Measurements from ENCODE around the gene STN1.

The STN1 gene

DNA sequence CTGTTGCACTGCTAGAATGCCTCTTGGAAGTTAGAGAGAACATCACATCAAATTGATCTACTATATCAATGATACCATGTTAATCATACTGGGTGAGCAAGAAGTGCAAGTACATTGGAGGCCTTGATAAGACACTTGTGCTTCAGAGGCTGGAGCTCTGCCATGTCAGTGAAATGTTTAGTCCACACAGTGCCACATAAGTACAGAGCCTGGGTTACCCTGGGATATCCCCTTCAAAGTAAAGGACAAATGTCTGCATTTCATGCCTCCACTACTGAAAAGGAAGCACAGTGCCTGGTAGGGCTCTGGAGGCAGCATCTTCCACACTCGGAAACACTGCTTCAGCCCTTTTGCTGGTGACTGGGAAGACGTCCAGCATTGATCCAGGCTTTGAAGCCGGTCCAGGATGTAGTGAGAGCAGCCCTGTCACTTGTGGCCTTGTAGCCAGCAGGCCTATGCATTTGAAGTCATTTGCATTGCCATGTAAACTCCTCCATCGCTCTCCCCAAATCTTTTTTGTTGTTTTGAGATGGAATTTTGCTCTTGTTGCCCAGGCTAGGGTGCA, 15.7 kb upstream of the STN1 start:
- no peak overlapping the region for H2AFZ ChIP-seq (ENCODE audit: low read depth, low read length)
- H3K4me2 ChIP-seq (ENCODE audit: low read length): no peak overlapping the region
- no peaks in the 10 kb centered on the region for H4K20me1 ChIP-seq (ENCODE audit: insufficient read depth, low read length)
- no peaks in the 10 kb centered on the region for H3K4me1 ChIP-seq (ENCODE audit: low read length)
- H3K36me3 ChIP-seq (replicated peaks; ENCODE audit: low read depth, low read length): no peaks in the 10 kb centered on the region
- H3K27me3 ChIP-seq (ENCODE audit: low read depth, low read length): no peaks in the 10 kb centered on the region
- H3K27ac ChIP-seq (ENCODE audit: low read length): no peak overlapping the region
- no peak for TF ChIP-seq EZH2phosphoT487 (IDR thresholded peaks at IDR 0.05; ENCODE audit: low read depth)
- TF ChIP-seq, protein P1, sequence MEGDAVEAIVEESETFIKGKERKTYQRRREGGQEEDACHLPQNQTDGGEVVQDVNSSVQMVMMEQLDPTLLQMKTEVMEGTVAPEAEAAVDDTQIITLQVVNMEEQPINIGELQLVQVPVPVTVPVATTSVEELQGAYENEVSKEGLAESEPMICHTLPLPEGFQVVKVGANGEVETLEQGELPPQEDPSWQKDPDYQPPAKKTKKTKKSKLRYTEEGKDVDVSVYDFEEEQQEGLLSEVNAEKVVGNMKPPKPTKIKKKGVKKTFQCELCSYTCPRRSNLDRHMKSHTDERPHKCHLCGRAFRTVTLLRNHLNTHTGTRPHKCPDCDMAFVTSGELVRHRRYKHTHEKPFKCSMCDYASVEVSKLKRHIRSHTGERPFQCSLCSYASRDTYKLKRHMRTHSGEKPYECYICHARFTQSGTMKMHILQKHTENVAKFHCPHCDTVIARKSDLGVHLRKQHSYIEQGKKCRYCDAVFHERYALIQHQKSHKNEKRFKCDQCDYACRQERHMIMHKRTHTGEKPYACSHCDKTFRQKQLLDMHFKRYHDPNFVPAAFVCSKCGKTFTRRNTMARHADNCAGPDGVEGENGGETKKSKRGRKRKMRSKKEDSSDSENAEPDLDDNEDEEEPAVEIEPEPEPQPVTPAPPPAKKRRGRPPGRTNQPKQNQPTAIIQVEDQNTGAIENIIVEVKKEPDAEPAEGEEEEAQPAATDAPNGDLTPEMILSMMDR (IDR thresholded peaks at IDR 0.05; ENCODE audit: low read depth, low read length): no peak
- H3K79me2 ChIP-seq (ENCODE audit: low read length): no peaks in the 10 kb centered on the region
- H3K4me3 ChIP-seq (ENCODE audit: low read length): no peak overlapping the region
- H3K9ac ChIP-seq (ENCODE audit: low read length): no peak overlapping the region
- H3K9me3 ChIP-seq (ENCODE audit: insufficient read depth, low read length): no peaks in the 10 kb centered on the region

DNA sequence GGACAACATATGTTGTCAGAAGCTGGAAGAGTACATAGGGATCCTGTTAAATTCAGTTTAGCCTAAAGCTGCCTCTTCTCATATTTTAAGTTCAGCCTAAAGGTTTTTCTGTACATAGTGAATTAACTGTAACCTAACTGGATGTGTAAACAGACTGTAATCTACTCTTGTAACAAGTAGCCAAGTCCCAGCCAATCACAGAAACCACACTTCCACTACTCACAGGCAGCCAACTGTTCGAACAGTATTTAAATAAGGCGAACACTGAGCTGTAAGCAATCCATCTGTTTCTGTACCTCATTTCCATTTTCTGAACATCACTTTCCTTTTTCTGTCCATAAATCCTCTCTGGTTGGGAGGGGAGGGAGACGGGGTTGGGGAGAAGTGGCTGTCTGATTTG, 15.0 kb upstream of the STN1 start:
- H3K27ac ChIP-seq (ENCODE audit: low read length): no peak overlapping the region
- H3K36me3 ChIP-seq (replicated peaks; ENCODE audit: low read depth, low read length): no peaks in the 10 kb centered on the region
- no peaks in the 10 kb centered on the region for H4K20me1 ChIP-seq (ENCODE audit: insufficient read depth, low read length)
- H3K79me2 ChIP-seq (ENCODE audit: low read length): no peaks in the 10 kb centered on the region
- no peaks in the 10 kb centered on the region for H3K9me3 ChIP-seq (ENCODE audit: insufficient read depth, low read length)
- no peak overlapping the region for H3K4me2 ChIP-seq (ENCODE audit: low read length)
- TF ChIP-seq EZH2phosphoT487 (IDR thresholded peaks at IDR 0.05; ENCODE audit: low read depth): no peak
- TF ChIP-seq, protein P1 (IDR thresholded peaks at IDR 0.05; ENCODE audit: low read depth, low read length): no peak
- no peak overlapping the region for H2AFZ ChIP-seq (ENCODE audit: low read depth, low read length)
- H3K27me3 ChIP-seq (ENCODE audit: low read depth, low read length): no peaks in the 10 kb centered on the region
- H3K9ac ChIP-seq (ENCODE audit: low read length): no peak overlapping the region
- no peaks in the 10 kb centered on the region for H3K4me1 ChIP-seq (ENCODE audit: low read length)
- no peak overlapping the region for H3K4me3 ChIP-seq (ENCODE audit: low read length)

DNA sequence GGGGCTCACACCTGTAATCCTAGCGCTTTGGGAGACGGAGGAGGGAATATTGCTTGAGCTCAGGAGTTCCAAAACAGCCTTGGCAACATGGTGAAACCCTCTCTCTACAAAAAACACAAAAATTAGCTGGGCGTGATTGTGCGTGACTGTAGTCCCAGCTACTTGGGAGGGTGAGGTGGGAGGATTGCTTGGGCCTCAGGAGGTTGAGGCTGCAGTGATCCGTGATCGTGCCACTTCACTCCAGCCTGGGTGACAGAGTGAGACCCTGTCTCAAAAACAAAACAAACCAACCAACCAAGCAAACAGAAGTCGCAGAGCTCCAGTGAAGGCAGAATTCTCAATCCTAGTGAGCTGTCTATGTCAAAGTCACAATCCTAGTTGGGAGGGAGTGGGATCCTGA, 14.3 kb upstream of the STN1 start:
- H3K79me2 ChIP-seq (ENCODE audit: low read length): no peaks in the 10 kb centered on the region
- no peak overlapping the region for H3K4me3 ChIP-seq (ENCODE audit: low read length)
- no peak overlapping the region for H3K4me2 ChIP-seq (ENCODE audit: low read length)
- no peaks in the 10 kb centered on the region for H3K27me3 ChIP-seq (ENCODE audit: low read depth, low read length)
- H3K27ac ChIP-seq (ENCODE audit: low read length): no peak overlapping the region
- no peak overlapping the region for H2AFZ ChIP-seq (ENCODE audit: low read depth, low read length)
- no peaks in the 10 kb centered on the region for H3K36me3 ChIP-seq (replicated peaks; ENCODE audit: low read depth, low read length)
- no peaks in the 10 kb centered on the region for H3K4me1 ChIP-seq (ENCODE audit: low read length)
- H4K20me1 ChIP-seq (ENCODE audit: insufficient read depth, low read length): no peaks in the 10 kb centered on the region
- no peak for TF ChIP-seq EZH2phosphoT487 (IDR thresholded peaks at IDR 0.05; ENCODE audit: low read depth)
- TF ChIP-seq, protein P1 (IDR thresholded peaks at IDR 0.05; ENCODE audit: low read depth, low read length): no peak
- H3K9ac ChIP-seq (ENCODE audit: low read length): no peak overlapping the region
- no peaks in the 10 kb centered on the region for H3K9me3 ChIP-seq (ENCODE audit: insufficient read depth, low read length)

DNA sequence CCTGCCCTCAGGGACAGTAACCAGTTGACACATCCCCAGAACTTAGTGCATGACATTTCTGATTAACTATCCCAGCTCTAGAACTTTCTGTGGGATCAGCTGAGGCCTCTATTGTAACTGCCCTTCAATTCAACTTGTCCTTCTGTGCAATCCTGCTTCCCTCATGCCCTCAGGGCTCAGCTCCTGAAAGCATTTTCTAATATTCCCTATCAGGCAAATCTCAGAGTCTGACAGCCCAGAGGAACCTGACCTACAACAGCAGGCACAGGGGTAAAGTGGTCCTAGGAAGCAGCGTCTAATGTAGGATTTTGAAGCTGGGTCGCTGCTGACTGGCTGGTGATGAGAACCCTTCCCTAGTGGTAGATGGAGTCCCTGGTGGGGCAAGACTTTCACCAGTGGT, 13.6 kb upstream of the STN1 start:
- Histone ChIP-seq H3K27me3 (ENCODE audit: low read depth, low read length) (no peaks in the 10 kb centered on the region), H3K4me3 (ENCODE audit: low read length) (no peak overlapping the region), H3K27ac (ENCODE audit: low read length) (no peak overlapping the region), H3K9me3 (ENCODE audit: insufficient read depth, low read length) (no peaks in the 10 kb centered on the region), H2AFZ (ENCODE audit: low read depth, low read length) (no peak overlapping the region), H4K20me1 (ENCODE audit: insufficient read depth, low read length) (no peaks in the 10 kb centered on the region), H3K4me1 (ENCODE audit: low read length) (no peaks in the 10 kb centered on the region), H3K36me3 (replicated peaks; ENCODE audit: low read depth, low read length) (no peaks in the 10 kb centered on the region), H3K9ac (ENCODE audit: low read length) (no peak overlapping the region), H3K4me2 (ENCODE audit: low read length) (no peak overlapping the region), H3K79me2 (ENCODE audit: low read length) (no peaks in the 10 kb centered on the region)
- no peak for TF ChIP-seq EZH2phosphoT487 (IDR thresholded peaks at IDR 0.05; ENCODE audit: low read depth)
- TF ChIP-seq, protein P1 (IDR thresholded peaks at IDR 0.05; ENCODE audit: low read depth, low read length): no peak

All from OCI-LY3 (cell line).